ENCODE measurements around the gene PLCB1. TPM values are rescaled to one million over a fixed set of nuclear protein-coding genes. Genes with fewer than 3 reads are reported as not detected.
"Not testable (repeated sequence)": the region's sequence is repeated elsewhere in the genome, so short reads cannot be mapped to it uniquely, and the experiment has no call there.

The PLCB1 gene
- total RNA-seq, 2 donors from 2014 or later: 1.8 to 3.0 TPM

DNA sequence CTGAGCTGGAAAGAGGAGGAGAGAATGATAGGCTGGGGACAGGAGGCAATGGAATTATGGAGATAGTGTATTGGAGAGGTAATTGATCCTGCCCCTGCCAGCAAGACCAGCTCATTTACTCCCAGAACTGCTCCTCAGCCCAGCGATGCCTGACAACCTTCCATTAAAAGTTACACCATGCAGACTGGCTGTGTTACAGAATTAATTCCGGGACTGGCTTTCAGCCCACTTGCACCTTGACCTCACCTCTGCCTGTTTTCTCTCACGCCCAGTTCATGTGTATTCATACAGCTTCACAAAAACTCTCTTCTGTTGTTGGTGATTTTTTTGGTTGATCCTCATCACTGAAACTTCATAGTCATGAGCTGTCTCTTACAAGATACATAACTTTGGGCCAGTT lies 207.3 kb downstream of the PLCB1 start:
- Mint-ChIP-seq H3K4me3 (no peak overlapping the region), H3K4me1 (no peaks in the 10 kb centered on the region), H3K27me3 (no peaks in the 10 kb centered on the region), H3K9me3 (no peaks in the 10 kb centered on the region), H3K36me3 (ENCODE audit: low read depth) (no peaks in the 10 kb centered on the region), H3K27ac (no peak overlapping the region)
- no peak for ATAC-seq (replicated peaks)

DNA sequence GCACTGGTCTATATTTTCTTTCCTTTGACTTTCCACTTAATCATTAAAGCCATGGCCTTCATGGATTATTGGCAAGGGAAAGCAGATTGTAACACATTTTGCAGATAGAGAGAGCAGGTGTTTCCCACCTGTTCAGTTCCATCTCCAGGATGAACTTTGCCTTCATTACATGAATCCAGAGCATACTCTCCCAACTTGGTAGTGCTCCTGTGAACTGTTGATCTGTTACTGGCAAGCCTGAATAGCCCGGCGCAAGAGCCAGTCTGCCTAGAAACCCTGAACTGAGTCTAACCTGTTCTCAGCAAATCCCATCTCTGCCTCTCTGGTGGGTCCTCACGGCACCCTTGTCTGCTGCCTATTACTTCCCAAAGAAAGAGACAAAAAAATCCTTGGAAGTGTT lies 210.3 kb downstream of the PLCB1 start:
- Mint-ChIP-seq H3K36me3 (ENCODE audit: low read depth) (no peaks in the 10 kb centered on the region), H3K4me3 (no peak overlapping the region), H3K4me1 (no peaks in the 10 kb centered on the region), H3K9me3 (no peaks in the 10 kb centered on the region), H3K27ac (no peak overlapping the region), H3K27me3 (no peaks in the 10 kb centered on the region)
- ATAC-seq (replicated peaks): no peak

DNA sequence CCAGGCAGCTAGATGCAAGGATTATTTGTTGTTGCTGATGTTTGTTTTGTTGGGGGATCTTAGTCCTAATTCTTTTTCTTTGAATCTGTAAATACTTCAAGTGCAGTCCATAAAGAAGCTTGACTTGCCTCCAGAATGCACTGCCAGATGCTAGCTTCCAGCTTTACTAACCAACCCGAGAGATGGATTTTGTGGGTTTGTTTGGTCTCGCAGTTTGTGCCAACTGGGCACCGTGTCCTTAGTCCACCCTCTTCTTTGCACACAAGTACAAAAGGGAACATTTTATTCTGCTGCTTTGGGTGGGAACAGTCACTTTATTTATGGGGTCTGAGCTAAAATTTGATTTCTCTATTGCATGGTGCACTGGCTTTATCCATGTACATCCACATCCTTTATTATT lies 212.0 kb downstream of the PLCB1 start:
- no peak overlapping the region for H3K27ac Mint-ChIP-seq
- H3K36me3 Mint-ChIP-seq (ENCODE audit: low read depth): no peaks in the 10 kb centered on the region
- no peak for ATAC-seq (replicated peaks)
- no peaks in the 10 kb centered on the region for H3K4me1 Mint-ChIP-seq
- H3K4me3 Mint-ChIP-seq: no peak overlapping the region
- H3K9me3 Mint-ChIP-seq: no peaks in the 10 kb centered on the region
- no peaks in the 10 kb centered on the region for H3K27me3 Mint-ChIP-seq

DNA sequence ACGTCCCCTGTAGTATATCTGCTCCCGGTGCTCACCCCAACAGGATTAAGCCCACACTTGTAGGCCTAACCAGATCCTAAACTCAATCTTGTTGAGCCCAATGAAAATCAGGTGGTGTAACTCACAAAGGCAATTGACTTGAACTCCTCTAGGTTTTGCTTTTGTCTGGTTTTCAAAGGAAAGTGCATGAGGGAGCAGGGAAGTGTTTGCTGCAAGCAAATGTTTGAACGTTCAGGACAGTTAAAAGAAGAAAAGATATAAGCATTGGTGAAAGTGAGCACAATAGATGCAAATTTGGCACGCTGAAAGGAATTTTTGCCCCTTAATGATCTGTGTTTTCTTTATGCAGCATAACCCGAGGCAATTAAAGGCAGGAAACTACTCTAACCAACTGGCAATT lies 212.6 kb downstream of the PLCB1 start:
- no peak for ATAC-seq (replicated peaks)
- no peak overlapping the region for H3K4me3 Mint-ChIP-seq
- no peaks in the 10 kb centered on the region for H3K4me1 Mint-ChIP-seq
- H3K27ac Mint-ChIP-seq: no peak overlapping the region
- H3K9me3 Mint-ChIP-seq: peaks cover 3% of the 10 kb centered on the region
- no peaks in the 10 kb centered on the region for H3K27me3 Mint-ChIP-seq
- H3K36me3 Mint-ChIP-seq (ENCODE audit: low read depth): no peaks in the 10 kb centered on the region

DNA sequence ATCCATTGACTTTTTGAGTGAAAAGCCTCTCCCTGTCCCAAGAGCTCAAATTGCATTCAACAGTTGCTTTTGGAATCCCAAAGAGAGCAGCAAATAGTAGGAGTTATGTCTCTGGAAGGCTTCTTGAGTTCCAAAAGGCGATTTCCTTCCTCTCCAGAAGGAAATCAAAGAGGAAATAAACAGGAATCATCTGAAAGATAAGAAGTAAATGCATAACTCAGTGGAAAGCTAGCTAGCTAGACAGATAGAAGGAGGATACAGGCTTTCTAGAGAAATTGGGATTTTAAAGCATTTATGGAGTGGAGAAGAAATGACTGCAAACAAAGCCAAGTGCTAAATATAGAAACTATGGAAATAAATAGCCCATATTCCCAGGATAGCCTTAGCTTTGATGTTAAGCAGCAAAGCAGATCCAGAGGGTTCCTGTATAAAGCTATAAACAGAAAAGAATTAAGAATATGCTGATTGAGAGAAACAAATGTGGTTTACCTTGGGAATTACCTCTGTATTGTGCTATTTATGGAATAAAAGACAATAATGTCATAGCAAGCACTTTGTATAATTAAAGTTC lies 214.7 kb downstream of the PLCB1 start:
- peaks cover 8% of the 10 kb centered on the region for H3K9me3 Mint-ChIP-seq

DNA sequence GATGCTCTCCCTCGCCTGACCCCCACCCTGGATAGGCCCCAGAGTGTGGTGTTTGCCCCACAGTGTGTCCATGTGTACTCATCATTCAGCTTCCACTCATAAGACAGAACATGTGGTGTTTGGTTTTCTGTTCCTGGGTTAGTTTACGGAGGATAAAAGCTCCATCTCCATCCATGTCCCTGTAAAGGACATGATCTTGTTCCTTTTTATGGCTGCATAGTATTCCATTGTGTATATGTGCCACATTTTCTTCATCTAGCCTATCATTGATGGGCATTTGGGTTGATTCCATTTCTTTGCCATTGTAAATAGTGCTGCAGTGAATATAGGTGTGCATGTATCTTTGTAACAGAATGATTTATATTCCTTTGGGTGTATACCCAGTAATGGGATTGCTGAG lies 218.2 kb downstream of the PLCB1 start:
- not testable (repeated sequence) for H3K4me1 Mint-ChIP-seq; H3K27ac Mint-ChIP-seq; H3K27me3 Mint-ChIP-seq; H3K4me3 Mint-ChIP-seq; ATAC-seq (replicated peaks); H3K36me3 Mint-ChIP-seq (ENCODE audit: low read depth); H3K9me3 Mint-ChIP-seq

More for the DNA sequence above, 214.7 kb downstream of the PLCB1 start:
- H3K4me3 Mint-ChIP-seq: no peak overlapping the region
- ATAC-seq (replicated peaks): no peak
- no peaks in the 10 kb centered on the region for H3K27me3 Mint-ChIP-seq
- no peak overlapping the region for H3K27ac Mint-ChIP-seq
- no peaks in the 10 kb centered on the region for H3K36me3 Mint-ChIP-seq (ENCODE audit: low read depth)
- no peaks in the 10 kb centered on the region for H3K4me1 Mint-ChIP-seq

DNA sequence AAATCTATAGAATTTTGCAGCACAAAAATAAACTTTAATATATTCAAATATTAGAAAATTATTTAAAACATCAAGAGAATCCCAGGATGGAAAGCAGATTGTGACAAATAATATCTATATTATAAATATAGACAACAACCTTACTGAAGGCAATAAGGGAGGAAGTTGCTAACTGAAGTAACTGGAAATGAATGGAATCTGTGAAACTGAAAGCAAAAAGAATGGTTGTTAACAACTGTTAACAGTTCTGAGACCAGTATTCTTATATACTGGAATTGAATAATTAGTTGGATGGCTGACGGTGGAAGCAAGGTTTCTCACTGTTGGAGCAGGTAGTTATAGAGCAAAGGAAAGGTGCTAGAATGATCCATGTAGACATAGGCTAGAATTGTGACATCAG lies 220.4 kb downstream of the PLCB1 start:
- H3K4me3 Mint-ChIP-seq: no peak overlapping the region
- H3K27ac Mint-ChIP-seq: no peak overlapping the region
- peaks cover 8% of the 10 kb centered on the region for H3K9me3 Mint-ChIP-seq
- H3K36me3 Mint-ChIP-seq (ENCODE audit: low read depth): no peaks in the 10 kb centered on the region
- H3K4me1 Mint-ChIP-seq: no peaks in the 10 kb centered on the region
- no peaks in the 10 kb centered on the region for H3K27me3 Mint-ChIP-seq
- ATAC-seq (replicated peaks): no peak

DNA sequence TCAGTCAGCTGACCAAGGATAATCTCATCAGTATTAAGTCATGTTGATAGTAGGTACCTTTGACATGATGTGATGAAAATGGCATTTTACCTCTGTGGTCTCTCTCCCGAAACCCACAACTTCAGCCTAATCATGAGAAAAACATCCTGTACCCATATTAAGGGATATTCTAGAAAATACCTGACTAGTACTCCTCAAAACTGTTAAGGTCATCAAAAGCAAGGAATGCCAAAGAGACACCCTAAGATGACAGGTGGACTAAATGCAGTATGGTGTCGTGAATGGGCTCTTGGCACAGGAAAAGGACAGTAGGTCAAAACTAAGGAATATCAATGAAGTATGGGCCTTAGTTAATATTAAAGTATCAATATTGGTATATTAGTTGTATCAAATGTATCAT lies 221.4 kb downstream of the PLCB1 start:
- Mint-ChIP-seq H3K27ac (no peak overlapping the region), H3K9me3 (peaks cover 8% of the 10 kb centered on the region), H3K4me3 (no peak overlapping the region), H3K27me3 (no peaks in the 10 kb centered on the region), H3K36me3 (ENCODE audit: low read depth) (no peaks in the 10 kb centered on the region), H3K4me1 (peaks cover 2% of the 10 kb centered on the region)
- ATAC-seq (replicated peaks): no peak

DNA sequence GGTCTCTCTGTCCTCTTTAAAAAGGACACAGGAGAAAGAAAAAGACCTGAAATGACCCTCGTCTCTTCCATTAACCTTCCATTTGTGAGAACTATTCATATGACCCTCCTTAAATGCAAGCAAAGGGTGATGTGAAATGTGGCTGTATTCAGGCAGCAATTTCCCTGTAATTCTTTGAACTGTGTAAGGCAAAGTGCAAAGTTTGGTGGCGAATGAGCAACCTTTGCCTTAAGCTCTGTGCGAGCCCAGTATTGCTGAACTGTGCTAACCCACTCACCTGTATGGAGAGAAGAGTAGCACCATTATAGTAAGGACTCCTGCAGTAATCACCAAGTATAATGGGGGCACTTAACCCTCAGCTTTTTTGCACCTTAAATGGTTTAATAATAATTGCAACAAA lies 223.4 kb downstream of the PLCB1 start:
- H3K36me3 Mint-ChIP-seq (ENCODE audit: low read depth): no peaks in the 10 kb centered on the region
- H3K27me3 Mint-ChIP-seq: no peaks in the 10 kb centered on the region
- peaks cover 5% of the 10 kb centered on the region for H3K4me1 Mint-ChIP-seq
- H3K27ac Mint-ChIP-seq: no peak overlapping the region
- no peak overlapping the region for H3K4me3 Mint-ChIP-seq
- no peak for ATAC-seq (replicated peaks)
- no peaks in the 10 kb centered on the region for H3K9me3 Mint-ChIP-seq

DNA sequence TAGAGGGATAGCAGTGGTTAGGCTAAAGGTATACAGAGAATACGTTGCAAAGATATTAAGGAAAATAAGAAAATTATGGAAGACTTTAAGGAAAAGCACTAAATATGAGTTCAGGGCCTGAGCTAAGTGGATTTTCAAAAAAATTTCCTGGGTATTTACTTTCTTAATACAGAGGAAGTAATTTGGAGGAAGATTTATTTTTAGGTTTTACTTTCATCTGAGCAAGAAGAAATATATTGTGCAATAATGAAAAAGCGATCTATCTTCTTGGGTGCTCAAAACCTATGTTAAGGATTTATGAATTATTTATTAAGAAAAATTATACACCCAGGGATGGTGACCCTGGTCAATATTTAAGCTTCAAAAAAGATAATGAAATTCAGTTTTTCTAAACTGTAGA lies 224.7 kb downstream of the PLCB1 start:
- H3K27me3 Mint-ChIP-seq: no peaks in the 10 kb centered on the region
- no peak overlapping the region for H3K4me3 Mint-ChIP-seq
- no peaks in the 10 kb centered on the region for H3K9me3 Mint-ChIP-seq
- ATAC-seq (replicated peaks): no peak
- no peaks in the 10 kb centered on the region for H3K36me3 Mint-ChIP-seq (ENCODE audit: low read depth)
- peaks cover 13% of the 10 kb centered on the region for H3K4me1 Mint-ChIP-seq
- no peak overlapping the region for H3K27ac Mint-ChIP-seq

DNA sequence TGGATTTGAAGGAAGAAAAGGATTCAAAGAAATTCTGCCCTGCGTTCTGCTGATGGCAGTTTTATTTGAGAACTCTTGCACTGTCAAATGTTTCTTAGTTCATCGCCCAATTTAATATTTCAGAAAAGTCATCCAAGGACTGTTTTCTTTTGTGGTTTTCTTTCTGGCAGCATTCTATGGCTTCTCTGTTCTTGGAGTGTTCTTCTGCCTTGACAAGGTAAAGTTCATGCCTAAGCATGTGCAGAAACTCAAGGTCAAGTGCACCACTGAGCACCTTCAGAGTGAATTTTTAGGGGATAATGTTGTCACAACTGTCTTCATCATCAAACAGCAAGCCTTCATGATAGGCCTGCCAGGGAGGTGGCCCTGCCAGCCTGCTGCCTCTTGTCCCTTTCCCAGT lies 225.6 kb downstream of the PLCB1 start:
- no peaks in the 10 kb centered on the region for H3K36me3 Mint-ChIP-seq (ENCODE audit: low read depth)
- no peaks in the 10 kb centered on the region for H3K27me3 Mint-ChIP-seq
- no peaks in the 10 kb centered on the region for H3K9me3 Mint-ChIP-seq
- H3K27ac Mint-ChIP-seq: no peak overlapping the region
- peaks cover 13% of the 10 kb centered on the region for H3K4me1 Mint-ChIP-seq
- ATAC-seq (replicated peaks): no peak
- H3K4me3 Mint-ChIP-seq: no peak overlapping the region

DNA sequence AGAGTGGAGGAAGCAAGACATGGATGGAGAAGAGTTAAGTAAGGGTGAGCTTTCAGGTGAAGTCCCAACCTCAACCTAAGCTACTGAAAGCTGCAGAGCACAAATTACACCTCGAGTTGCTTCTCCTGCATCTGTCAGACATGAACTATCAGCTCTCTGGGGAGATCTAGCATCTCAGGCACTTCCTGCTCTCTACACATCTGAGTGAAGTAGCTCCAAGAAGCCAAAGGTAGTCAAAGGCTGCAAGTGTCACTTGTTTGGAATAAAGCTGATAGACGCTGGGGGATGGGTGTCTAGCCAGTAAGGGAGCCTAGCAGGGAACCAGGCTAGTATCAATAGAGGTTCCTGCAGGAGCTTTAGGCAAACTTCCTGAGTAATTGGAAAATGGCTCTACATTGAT lies 228.0 kb downstream of the PLCB1 start:
- ATAC-seq (replicated peaks): no peak
- no peaks in the 10 kb centered on the region for H3K9me3 Mint-ChIP-seq
- H3K27me3 Mint-ChIP-seq: no peaks in the 10 kb centered on the region
- H3K4me1 Mint-ChIP-seq: peaks cover 13% of the 10 kb centered on the region
- H3K4me3 Mint-ChIP-seq: no peak overlapping the region
- H3K27ac Mint-ChIP-seq: no peak overlapping the region
- no peaks in the 10 kb centered on the region for H3K36me3 Mint-ChIP-seq (ENCODE audit: low read depth)

DNA sequence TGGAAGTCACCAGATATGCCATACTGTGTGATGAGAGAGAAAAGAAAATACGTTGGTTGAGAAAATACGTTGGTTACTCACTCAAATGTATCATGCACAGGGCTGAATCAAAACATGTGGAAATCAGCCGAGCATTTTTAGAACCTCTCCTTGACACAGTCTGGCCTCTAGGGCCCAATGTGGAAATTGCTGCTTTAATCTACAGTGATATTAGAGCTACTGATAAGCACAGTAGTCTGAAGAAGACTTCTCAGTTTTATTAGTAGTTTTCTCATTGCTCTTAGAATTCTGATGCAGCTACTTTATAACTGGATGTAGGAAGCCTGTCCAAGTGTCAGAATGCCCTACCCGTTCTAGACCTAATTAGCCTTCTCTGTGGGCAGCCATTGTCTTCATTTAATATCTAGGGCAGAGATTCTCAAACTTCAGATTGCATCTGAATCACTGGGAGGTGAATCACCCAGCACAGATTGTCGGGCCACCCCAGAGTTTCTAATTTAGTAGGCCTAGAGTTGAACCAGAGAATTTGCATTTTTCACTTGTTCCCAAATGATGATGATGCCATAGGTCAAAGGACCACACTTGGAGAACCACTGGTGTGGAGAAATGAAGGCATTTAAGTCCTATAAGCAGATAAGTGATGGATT lies 229.1 kb downstream of the PLCB1 start:
- Mint-ChIP-seq H3K9me3 (no peaks in the 10 kb centered on the region), H3K27ac (peak overlapping the region; percentile 62), H3K27me3 (no peaks in the 10 kb centered on the region), H3K4me1 (peaks cover 13% of the 10 kb centered on the region), H3K4me3 (peak overlapping the region; percentile 41), H3K36me3 (ENCODE audit: low read depth) (no peaks in the 10 kb centered on the region)
- peak; percentile 97 for ATAC-seq (replicated peaks)

DNA sequence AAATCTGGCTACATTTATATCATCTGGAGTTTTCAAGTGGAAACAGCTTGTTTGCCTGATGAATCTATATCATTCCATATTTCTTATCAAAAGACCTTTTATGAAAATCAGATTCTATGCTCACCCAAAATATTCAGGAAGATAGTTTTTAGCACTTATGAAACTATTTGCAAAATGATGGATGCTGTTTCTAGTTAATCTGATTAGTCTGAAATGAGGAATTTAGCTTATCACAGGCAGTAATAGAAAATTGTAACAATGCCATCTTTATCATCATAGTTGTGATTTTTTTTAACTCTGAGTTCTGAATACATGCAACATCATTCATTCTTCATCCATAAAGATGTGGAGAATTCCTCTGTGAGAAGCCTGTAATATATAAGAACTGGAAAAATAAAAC lies 229.7 kb downstream of the PLCB1 start:
- Mint-ChIP-seq H3K4me3 (peak overlapping the region; percentile 41), H3K27me3 (no peaks in the 10 kb centered on the region), H3K27ac (peak overlapping the region; percentile 62), H3K36me3 (ENCODE audit: low read depth) (no peaks in the 10 kb centered on the region), H3K9me3 (no peaks in the 10 kb centered on the region), H3K4me1 (peaks cover 13% of the 10 kb centered on the region)
- ATAC-seq (replicated peaks): no peak

DNA sequence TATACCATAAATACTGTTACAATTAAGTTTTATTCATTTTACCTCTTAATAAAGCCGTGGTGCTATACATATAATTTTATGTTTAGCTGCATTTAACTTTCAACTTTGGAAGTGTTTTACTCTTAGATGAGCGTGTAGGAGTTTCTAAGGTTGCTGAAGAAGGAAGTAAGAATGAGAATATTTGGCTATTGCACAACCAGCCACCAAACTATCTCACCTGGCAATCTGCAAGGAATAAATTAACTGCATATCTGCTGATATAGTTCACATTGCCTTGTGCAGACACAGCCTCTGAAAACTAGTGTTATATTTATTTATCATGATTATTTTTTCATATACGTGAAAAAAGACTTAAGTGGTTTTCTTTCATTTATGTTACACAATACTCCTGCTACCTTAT lies 230.4 kb downstream of the PLCB1 start:
- no peaks in the 10 kb centered on the region for H3K27me3 Mint-ChIP-seq
- no peaks in the 10 kb centered on the region for H3K9me3 Mint-ChIP-seq
- ATAC-seq (replicated peaks): no peak
- no peaks in the 10 kb centered on the region for H3K36me3 Mint-ChIP-seq (ENCODE audit: low read depth)
- no peak overlapping the region for H3K27ac Mint-ChIP-seq
- no peak overlapping the region for H3K4me3 Mint-ChIP-seq
- H3K4me1 Mint-ChIP-seq: peaks cover 13% of the 10 kb centered on the region
